Activated CD4-positive, CD25-positive, alpha-beta regulatory T cell treated with anti-CD3 and anti-CD28 coated beads, Interleukin-2, amount 50 U/mL, for 16 hours (primary cell): ENCODE results near the gene RBM17.
"Not testable (repeated sequence)": the region's sequence is repeated elsewhere in the genome, so short reads cannot be mapped to it uniquely, and the experiment has no call there.

Source experiments
- DNase-seq: peaks from one replicate; pipeline ENCODE4 v3.0.0-alpha.2; 2020; ENCODE audit warnings: low read depth, low spot score

RBM17 gene

DNA sequence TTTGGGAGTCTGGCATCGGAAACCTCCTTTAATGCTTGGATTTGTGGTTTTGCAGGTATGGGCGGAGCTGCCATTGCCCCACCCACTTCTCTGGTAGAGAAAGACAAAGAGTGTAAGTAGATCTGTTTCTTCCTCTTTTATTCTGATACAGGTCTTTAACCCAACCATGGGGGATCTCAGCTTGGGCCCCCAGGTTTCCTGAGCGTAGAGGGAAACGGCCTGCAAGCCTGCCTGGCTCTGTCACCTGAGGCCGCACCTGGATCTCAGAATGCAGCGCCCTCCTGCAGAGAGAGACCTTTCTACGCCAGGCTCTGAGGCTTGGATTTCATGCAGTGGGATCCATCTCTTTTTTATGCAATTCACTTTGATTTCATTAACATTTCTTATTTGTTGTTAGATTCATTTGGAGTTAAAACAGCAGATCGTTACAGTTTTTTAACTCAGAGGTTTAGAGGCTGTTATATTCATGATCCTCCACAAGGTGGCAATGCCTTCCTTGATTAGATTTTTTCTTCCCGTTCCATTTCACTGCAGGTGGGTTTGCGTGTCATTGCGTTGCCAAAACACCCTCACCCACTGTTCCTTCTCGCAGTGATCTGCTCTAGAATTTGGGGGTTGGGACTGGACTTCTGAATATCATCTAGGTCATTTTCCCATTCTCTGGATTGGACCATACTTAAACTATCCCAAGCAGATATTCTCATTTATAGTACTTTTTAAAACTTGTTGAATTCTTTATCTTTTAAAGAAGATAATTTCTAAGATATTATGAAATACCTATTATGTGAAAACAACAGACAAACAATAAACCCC, 20.0 kb downstream of the RBM17 start:
- DNase-seq: peak; percentile 10

DNA sequence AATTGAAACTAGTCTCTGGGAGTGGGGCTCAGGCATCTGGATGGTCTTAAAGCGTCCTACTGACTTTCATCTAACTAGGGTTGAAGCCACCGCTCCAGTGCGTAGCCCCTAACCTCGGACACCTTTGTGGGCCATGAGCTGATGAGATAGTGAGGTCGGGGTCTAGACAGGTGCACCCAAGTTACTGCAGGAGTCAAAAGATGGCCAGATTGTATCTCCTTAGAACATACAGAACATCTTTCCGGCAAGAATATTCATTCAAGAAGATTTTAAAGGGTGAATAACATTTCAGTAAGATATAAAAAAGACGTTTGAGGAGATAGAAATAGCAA, 20.6 kb downstream of the RBM17 start:
- no peak for DNase-seq

DNA sequence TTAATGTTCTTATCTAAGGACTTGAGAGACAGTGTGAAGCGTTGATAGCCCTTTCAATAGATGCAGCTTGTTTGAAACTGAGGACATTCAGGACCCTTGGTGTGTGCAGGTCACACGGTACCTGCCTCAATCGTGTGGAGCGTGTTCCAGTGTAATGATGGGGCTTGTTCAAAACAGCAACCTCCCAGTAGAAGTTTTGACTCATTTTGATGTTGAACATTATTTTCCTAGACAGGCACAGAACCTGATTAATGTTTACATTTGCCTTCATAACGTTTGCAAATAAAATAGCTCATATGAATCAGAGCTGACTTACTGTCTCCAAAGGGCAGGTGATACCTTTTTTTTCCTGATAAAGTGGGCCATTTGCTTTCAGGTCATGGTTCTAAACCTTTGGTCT, 21.3 kb downstream of the RBM17 start:
- DNase-seq: no peak

DNA sequence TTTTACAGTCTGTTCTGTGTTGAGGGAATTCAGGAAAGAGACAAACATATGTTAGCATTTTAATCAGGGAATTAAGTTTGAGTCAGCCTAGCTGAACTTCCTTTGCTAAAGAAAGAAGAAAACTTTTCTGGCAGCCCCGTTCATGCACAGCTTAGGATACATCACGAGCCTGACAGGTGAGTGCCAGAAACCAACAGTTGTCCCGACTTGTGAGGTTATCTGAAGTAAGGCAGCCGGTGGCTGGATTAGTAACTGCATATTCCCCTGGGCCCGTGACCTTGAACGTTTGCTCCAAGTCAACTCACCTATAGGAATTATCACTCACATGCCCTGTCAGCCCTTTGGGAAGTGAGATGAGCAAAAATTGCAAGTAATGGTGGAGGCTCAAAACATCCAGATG, 24.1 kb downstream of the RBM17 start:
- no peak for DNase-seq

DNA sequence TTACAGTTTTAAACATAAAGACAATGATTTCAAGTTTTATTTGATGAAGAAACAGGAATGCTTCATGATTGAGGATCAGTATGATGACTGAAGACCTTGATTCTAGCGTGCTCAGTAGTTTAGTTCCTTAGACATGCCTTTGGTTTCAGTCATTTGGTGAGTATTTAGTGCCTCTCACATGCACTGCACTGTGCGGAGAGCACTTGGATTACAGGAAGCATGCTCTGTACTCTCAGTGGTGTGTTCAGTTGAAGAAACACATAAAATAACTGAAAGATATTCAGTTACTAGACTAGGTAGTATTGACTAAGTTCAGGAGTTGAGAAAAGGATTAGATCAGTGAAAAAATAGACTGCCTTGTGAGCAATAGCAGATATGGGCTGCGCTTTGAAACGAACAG, 25.5 kb downstream of the RBM17 start:
- no peak for DNase-seq

DNA sequence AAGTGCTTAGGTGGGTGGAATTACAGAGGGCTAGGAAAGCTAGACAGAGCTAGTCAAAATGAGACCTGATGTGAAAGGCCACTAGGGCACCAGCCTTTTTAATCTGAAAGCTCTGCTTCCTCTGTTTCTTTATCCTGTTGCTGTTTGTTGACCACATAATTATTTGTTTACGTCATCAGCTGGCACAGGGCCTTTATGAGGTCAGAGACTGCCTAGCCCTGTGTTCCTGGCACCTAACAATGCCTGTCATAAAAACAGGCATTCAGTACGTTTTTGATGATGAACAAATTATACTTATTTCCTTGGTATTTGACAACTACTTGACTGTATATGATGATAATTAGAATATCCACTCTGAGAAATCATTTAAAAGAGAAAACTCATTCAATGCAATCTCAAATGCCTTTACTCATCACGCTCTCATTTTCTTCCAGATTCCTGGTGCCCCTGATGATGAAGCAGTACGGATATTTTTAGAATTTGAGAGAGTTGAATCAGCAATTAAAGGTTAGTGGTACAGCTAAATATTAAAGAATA, 26.0 kb downstream of the RBM17 start:
- DNase-seq: no peak

DNA sequence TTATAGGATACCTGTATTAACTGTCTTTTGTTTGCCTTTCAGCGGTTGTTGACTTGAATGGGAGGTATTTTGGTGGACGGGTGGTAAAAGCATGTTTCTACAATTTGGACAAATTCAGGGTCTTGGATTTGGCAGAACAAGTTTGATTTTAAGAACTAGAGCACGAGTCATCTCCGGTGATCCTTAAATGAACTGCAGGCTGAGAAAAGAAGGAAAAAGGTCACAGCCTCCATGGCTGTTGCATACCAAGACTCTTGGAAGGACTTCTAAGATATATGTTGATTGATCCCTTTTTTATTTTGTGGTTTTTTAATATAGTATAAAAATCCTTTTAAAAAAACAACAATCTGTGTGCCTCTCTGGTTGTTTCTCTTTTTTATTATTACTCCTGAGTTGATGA, 26.6 kb downstream of the RBM17 start:
- no peak for DNase-seq

DNA sequence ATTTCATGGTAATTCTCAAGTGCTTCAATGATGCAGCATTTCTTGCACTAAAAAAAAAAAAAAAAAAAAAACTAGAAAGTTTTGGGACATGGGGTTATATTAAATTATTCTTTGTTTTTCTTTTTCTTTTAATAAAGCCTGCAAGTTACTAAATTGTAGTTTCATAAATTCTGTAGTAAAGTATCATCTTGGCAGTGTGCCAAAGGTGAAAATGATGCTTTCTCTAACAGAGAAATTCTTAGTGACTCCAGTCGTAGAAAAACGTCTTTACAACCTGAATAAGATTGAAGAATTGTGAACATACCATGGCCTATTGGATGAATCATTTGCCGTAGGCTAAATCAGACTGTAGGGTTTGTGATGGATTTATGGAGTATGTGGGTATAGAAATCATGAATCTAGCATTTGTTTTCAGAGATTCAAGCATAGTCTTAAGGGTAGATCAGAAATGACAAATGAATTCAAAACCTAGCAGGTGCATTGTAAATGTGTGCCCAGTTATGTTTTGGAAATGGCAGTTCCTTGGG, 27.1 kb downstream of the RBM17 start:
- DNase-seq: no peak

DNA sequence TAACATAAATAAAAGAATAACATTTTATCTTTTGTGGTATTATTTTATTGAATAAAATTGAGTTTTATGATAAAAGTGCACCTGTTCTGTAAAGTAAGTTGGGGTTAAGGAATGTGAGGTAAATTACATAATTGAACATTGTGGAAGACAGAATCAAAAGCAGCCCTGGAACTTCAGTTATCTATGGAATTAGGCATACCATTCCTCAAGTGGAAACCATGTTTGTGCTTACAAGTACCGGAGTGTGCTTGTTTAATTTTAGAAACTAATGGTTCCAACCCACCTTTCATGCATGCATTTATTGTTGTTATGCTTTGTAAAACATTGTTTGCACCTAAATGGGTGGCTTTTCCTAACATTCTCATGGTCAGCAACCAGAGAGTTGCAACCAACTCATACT, 28.0 kb downstream of the RBM17 start:
- DNase-seq: no peak

DNA sequence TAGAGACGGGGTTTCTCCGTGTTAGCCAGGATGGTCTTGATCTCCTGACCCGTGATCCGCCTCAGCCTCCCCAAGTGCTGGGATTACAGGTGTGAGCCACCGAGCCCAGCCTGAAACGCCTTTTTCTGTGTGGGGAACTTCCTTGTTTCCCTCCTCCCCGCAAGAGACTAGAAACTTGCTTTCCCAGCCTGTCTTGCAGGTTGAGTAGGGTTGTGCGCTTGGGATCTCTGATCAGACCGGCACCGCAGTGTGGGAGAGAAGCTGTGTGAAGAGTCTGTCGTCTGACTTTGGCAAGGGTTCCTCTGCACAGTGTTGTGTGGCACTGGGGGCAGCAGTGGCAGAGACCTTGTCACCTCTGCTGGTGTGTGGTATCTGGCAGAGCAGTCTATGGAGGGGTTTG, 28.9 kb downstream of the RBM17 start:
- DNase-seq: no peak

DNA sequence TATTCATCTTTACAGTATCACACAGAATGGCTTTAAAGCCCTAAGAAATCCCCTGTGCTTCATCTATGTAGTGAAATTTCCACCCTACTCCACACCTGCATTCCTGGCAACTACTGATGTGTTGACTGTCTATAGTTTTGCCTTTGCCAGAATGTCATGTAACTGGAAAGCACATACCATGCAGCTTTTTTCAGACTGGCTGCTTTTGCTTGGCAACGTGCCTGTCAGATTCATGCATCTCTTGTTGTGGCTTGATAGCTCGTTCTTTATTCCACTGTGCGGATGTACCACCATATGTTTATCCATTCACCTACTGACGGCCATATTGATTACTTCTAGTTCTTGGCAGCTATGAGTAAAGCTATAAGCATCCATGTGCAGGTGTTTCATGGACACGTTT, 30.6 kb downstream of the RBM17 start:
- DNase-seq: no peak

DNA sequence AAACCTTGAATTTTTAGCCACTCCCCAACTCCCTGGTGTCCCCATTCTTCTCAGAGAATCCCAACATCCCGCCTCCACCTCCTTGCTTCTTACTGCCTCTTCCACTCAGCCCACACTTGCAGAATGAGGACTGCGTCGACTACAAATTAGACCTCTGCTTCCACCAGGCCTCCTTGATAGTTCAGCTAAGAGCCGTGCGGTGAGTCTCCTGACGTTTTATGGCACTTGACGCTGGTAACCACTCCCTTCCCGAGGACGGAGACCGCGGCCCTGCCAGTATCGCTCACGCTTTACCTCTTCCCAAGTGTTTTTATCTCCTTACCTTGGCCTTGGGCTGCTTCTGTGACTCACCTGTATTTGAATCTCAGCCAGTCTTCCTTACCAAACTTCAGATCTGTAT, 31.1 kb downstream of the RBM17 start:
- no peak for DNase-seq

DNA sequence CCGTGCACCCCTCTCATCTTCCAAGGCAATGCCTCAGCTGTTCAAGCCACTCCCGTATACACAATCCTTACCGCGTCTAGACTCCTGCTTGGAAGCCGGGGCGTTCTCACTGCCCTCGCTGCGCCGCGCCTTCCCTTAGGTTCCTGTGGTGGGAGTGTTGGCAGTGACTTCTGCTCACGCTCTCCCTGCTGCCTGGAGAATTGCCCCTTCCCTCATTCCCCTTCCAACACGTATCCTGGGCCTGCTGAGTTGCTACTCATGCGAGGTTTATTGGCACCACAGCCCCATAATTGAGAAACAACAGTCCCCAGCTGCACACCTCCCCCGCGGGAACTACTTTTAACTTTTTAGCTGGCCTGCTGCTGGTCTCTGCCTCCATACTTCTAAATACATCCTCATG, 31.9 kb downstream of the RBM17 start:
- DNase-seq: no peak

DNA sequence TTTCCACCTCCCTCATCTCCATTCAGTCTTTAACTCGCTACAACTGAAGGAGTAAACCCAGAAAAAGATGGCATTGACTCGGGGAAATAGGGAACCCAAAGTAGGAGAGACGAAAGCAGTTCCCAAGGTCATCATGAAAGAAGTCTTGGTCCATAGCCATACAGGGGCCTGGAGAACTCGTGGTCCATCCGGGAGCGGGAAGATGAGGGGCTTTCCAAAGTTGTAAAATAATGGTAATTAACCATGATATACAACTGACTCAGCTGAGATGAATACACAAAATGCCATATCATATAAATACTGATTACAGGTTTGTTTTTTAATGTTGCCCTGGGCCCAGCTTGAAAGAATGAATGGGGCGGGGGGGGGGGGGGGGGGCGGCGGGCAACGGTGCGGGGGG, 32.3 kb downstream of the RBM17 start:
- DNase-seq: no peak

DNA sequence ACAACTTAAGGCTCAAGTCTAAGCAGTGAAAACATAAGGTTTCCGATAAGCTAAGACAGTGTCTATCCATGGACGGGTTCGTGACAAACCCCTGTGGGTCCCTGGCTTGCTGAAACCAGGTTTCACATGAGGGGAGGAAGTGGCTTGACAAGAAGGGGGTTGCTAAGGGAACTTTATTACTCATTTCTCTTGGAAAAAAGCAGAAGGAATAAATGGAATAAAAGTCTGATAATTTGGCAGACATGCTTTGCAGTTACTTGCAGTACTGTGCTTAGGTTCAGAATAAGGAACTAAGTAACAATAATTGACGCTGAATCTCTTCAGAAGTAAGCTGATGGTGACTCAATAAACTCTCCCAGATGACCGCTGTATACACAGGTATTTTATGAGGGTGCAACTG, 34.7 kb downstream of the RBM17 start:
- no peak for DNase-seq

DNA sequence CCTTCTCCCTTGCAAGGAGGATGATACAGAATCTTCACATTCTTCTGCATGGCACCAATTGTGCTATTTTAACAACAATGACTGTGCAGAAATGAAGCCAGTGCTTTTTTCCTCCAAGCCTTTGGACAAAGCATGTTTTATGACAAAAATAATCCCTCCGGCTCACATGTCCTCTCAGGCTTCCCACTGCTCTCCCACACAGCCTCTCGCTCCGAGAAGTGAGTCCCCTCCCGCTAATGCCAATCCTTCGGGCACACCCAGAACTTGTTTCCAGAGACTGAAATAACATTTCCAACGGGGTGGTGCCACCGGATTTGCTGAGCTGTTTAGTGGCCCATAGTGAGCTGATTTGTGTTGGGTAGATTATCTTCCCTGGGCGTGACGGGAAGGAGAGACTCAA, 35.8 kb downstream of the RBM17 start:
- DNase-seq: no peak

DNA sequence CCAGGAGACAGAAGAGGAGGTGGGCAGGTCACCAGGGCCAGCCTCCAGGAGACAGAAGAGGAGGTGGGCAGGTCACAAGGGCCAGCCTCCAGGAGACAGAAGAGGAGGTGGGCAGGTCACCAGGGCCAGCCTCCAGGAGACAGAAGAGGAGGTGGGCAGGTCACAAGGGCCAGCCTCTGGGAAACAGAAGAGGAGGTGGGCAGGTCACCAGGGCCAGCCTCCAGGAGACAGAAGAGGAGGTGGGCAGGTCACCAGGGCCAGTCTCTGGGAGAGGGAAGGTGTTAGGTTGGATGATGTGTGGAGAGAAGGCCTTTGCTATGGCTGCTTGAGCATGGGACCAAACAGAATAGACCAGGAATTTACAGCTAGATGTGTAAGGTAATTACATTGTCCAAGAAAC, 38.6 kb downstream of the RBM17 start:
- DNase-seq: not testable (repeated sequence)

DNA sequence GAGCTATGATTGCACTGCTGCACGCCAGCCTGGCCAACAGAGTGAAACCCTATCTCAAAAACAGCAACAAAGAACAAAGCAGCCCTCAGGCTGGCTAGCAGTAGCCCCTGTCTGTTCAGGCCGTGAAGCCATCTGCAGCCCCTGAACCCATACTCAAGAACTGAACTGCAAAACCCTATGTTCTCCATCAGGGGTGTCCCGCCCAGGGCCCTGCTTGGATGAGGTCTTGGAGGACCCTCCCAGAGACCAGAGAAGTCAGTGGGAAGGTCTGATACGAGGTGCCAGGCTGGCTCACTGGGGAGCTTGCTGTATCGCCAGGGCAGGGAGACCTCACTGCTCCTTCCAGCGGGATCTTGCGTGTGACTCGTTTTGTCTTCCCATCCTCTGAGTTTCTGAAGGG, 39.3 kb downstream of the RBM17 start:
- no peak for DNase-seq

DNA sequence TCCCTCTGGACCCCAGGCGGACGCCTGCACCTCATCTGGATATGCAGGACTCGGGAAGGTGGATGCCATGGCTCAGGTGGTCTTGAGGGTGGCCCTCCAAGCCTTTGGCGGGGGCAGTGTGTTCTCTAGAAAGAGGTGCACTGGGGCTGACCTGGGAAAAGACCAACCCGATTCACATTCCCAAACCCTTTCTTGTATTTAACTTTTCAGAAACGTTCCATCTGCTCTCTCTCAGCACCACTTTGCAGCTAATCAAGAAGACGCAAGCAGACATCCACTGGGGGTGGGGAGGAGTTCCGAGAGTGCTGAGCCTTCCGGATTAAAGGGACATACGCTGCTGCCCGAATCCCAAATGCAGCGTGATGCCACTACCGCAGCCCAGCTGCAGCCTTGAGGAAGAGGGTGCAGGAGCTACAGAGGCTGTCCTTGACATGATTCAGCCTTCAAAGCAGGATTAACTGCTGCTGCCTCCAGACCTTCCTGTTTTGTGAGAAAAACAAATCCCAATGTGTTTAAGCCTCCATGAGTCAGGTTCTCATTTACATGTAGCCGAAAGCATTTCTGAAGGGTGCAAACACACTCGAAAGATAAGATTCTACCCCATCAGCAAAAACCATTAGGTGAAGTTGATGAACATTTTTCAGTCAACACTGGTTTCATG, 39.9 kb downstream of the RBM17 start:
- no peak for DNase-seq

DNA sequence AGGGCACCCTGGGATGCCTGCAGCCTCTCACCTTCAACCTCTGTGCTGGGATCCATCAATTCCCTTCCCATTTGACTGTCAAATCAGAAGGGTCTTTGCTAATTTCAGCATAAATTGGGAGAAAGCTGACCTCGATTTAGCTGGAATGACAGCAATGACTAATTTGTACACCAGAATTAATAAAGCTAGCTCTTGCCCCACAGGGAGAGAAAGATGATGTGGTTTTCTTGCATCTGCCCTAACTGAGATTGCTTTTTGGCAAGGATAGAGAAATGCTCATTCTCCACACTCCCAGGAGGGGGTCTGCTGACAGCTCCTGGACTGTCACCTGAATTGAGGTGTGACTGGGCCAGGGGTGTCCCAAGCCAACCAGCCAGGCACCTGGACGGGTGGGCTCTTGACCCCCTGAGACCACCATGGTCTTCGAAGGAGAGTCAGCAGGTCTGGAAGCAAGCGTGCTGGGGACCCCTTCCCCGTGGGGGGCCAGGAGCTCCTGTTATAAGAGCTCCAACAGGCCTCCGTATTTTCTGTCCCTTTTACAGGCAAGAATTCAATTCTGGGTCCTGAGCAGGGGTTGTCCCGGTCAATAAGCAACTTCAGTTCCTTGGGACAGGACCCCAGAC, 42.1 kb downstream of the RBM17 start:
- DNase-seq: no peak

DNA sequence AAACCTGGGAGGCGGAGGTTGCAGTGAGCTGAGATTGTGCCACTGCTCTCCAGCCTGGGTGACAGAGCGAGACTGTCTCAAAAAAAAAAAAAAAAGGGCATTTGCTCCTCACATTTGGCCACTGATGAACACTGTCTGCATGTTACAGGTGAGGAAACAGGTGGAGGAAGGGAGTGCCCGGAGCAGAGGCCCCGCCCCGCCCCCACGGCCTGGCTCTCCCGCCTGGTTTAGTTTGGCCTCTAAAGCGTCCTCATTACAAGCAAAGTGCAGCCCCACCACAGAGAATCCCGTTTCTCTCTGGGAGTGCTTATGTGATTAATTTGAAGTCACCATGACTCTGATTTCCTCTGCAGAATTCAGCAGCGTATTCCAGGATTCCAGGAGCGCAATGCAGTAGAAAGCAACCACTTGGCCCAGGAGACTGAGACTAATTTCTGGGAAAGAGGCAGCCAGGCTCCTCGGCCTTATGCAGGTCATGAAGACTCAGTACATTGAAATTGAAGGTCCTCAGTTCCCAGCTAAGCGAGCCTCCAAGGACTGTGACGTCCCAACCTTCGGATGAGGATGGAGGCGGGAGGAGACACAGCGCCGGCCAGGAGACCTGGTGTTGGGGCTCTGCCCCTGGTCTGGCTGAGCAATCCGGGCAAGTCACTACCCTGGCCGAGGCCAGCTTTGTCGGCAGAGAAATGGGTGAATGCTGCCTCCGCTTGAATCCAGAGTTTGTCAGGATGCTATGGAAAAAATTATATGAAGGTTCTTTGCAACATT, 44.7 kb downstream of the RBM17 start:
- DNase-seq: no peak
